ENCODE results near the gene FBXW2. TPM values are rescaled to one million over a fixed set of nuclear protein-coding genes. Genes with fewer than 3 reads are reported as not detected.

FBXW2 gene
- total RNA-seq, 2 donors from 2014 or later, result 63.2 to 77.1 TPM

- Histone ChIP-seq H3K4me1 (ENCODE audit: control insufficient read depth, insufficient read depth, low read length) (no peaks in the 10 kb centered on the region), H3K27ac (ENCODE audit: low read depth, low read length) (no peak overlapping the region), H3K9me3 (ENCODE audit: control insufficient read depth, low read length) (no peaks in the 10 kb centered on the region), H3K36me3 (ENCODE audit: control insufficient read depth, insufficient read depth, low read length) (no peaks in the 10 kb centered on the region), H3K27me3 (ENCODE audit: control insufficient read depth, insufficient read depth, low read length, poor library complexity, severe bottlenecking) (no peaks in the 10 kb centered on the region), H3K4me3 (ENCODE audit: low read length) (no peak overlapping the region), H3K9ac (ENCODE audit: extremely low read depth, low read length, poor library complexity, severe bottlenecking) (no peak overlapping the region)
- TF ChIP-seq CTCF (conservative IDR thresholded peaks at IDR 0.05), result no peak
- Mint-ChIP-seq H3K4me1 (peaks cover 9% of the 10 kb centered on the region), H3K4me3 (no peak overlapping the region), H3K27me3 (ENCODE audit: insufficient read depth) (no peaks in the 10 kb centered on the region), H3K36me3 (ENCODE audit: low read depth) (no peaks in the 10 kb centered on the region), H3K27ac (no peak overlapping the region), H3K9me3 (no peaks in the 10 kb centered on the region)
- no peak for DNase-seq
- WGBS, 2 experiments (ENCODE audit: insufficient coverage in 1 of 2, insufficient read length in 1 of 2), result 95 to 100% methylated on average over 3 of the region's 3 CpGs
These were observed 69.7 kb downstream of the FBXW2 start for GRCh38 chr9:120723565-120723964.

GRCh38 chr9:120720404-120720803 lies 72.8 kb downstream of the FBXW2 start:
- TF ChIP-seq CTCF (conservative IDR thresholded peaks at IDR 0.05), result no peak
- no peaks in the 10 kb centered on the region for H3K36me3 Mint-ChIP-seq (ENCODE audit: low read depth)
- H3K4me1 Mint-ChIP-seq, result peaks cover 5% of the 10 kb centered on the region
- no peaks in the 10 kb centered on the region for H3K27me3 Mint-ChIP-seq (ENCODE audit: insufficient read depth)
- no peak for DNase-seq
- Histone ChIP-seq H3K27me3 (ENCODE audit: control insufficient read depth, insufficient read depth, low read length, poor library complexity, severe bottlenecking) (no peaks in the 10 kb centered on the region), H3K4me1 (ENCODE audit: control insufficient read depth, insufficient read depth, low read length) (peaks cover 3% of the 10 kb centered on the region), H3K36me3 (ENCODE audit: control insufficient read depth, insufficient read depth, low read length) (no peaks in the 10 kb centered on the region), H3K4me3 (ENCODE audit: low read length) (no peak overlapping the region), H3K9ac (ENCODE audit: extremely low read depth, low read length, poor library complexity, severe bottlenecking) (no peak overlapping the region), H3K9me3 (ENCODE audit: control insufficient read depth, low read length) (no peaks in the 10 kb centered on the region), H3K27ac (ENCODE audit: low read depth, low read length) (no peak overlapping the region)
- WGBS, 2 experiments (ENCODE audit: insufficient coverage in 1 of 2, insufficient read length in 1 of 2), result 91 to 96% methylated on average over 4 of the region's 4 CpGs
- no peaks in the 10 kb centered on the region for H3K9me3 Mint-ChIP-seq
- H3K4me3 Mint-ChIP-seq, result no peak overlapping the region
- no peak overlapping the region for H3K27ac Mint-ChIP-seq

- Histone ChIP-seq H3K9ac (ENCODE audit: extremely low read depth, low read length, poor library complexity, severe bottlenecking) (no peak overlapping the region), H3K27ac (ENCODE audit: low read depth, low read length) (no peak overlapping the region), H3K9me3 (ENCODE audit: control insufficient read depth, low read length) (no peaks in the 10 kb centered on the region), H3K36me3 (ENCODE audit: control insufficient read depth, insufficient read depth, low read length) (no peaks in the 10 kb centered on the region), H3K4me1 (ENCODE audit: control insufficient read depth, insufficient read depth, low read length) (peaks cover 5% of the 10 kb centered on the region), H3K4me3 (ENCODE audit: low read length) (no peak overlapping the region), H3K27me3 (ENCODE audit: control insufficient read depth, insufficient read depth, low read length, poor library complexity, severe bottlenecking) (peaks cover 3% of the 10 kb centered on the region)
- Mint-ChIP-seq H3K4me1 (peaks cover 8% of the 10 kb centered on the region), H3K36me3 (ENCODE audit: low read depth) (no peaks in the 10 kb centered on the region), H3K4me3 (no peak overlapping the region), H3K9me3 (no peaks in the 10 kb centered on the region), H3K27me3 (ENCODE audit: insufficient read depth) (peaks cover 6% of the 10 kb centered on the region), H3K27ac (no peak overlapping the region)
- no peak for TF ChIP-seq CTCF (conservative IDR thresholded peaks at IDR 0.05)
- no peak for DNase-seq
- 63 to 93% methylated on average over 2 to 3 of the region's 3 CpGs for WGBS, 2 experiments (ENCODE audit: insufficient coverage in 1 of 2, insufficient read length in 1 of 2)
These were observed 74.9 kb downstream of the FBXW2 start for GRCh38 chr9:120718316-120718715.

Measured in endodermal cell (in vitro differentiated cells).